ENCODE results near the gene LARGE2.

GRCh38 chr11:45906096-45906682 lies 16.3 kb upstream of the LARGE2 start:
- TF ChIP-seq JAZF1 (CRISPR knock-in tag; IDR thresholded peaks at IDR 0.05) (no peak), FOXP4 (CRISPR knock-in tag; IDR thresholded peaks at IDR 0.05) (no peak), FOXJ3 (CRISPR knock-in tag; IDR thresholded peaks at IDR 0.05; ENCODE audit: borderline replicate concordance) (no peak), ZNF425 (CRISPR knock-in tag; conservative IDR thresholded peaks at IDR 0.05) (no peak), CTCF (IDR thresholded peaks at IDR 0.05) (no peak), NFYB (CRISPR knock-in tag; conservative IDR thresholded peaks at IDR 0.05; ENCODE audit: low read depth) (no peak), CBFB (CRISPR knock-in tag; IDR thresholded peaks at IDR 0.05; ENCODE audit: low read depth) (no peak), GRHL2 (CRISPR knock-in tag; IDR thresholded peaks at IDR 0.05; ENCODE audit: insufficient replicate concordance, severe bottlenecking) (no peak), E2F4 (CRISPR knock-in tag; IDR thresholded peaks at IDR 0.05; ENCODE audit: borderline replicate concordance, low read depth) (no peak), KAT7 (CRISPR knock-in tag; IDR thresholded peaks at IDR 0.05; ENCODE audit: borderline replicate concordance) (no peak), ZNF121 (CRISPR knock-in tag; IDR thresholded peaks at IDR 0.05) (no peak)

Measured in WTC11 (cell line).